ENCODE results near the gene KCNQ5.

DNA sequence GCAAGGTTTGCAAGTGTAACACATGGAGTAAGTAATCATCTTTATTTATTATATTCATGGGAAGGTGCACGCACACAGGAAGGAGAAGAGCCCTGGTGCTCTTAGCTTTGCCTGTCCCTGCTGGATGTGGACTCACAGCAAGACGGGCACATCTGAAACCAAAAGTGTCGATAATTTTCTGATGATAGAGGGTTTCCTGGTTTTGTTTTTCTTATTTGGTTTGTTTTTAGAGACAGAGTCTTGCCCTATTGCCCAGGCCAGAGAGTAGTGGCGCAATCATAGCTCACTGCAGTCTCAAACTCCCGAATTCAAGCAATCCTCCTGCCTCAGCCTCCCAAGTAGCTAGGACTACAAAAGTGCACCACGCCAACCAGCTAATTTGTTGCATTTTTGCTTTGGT is 611.2 kb downstream of the KCNQ5 start:
- no peak for TF ChIP-seq EP300 (IDR thresholded peaks at IDR 0.05)
- TF ChIP-seq, protein P1, sequence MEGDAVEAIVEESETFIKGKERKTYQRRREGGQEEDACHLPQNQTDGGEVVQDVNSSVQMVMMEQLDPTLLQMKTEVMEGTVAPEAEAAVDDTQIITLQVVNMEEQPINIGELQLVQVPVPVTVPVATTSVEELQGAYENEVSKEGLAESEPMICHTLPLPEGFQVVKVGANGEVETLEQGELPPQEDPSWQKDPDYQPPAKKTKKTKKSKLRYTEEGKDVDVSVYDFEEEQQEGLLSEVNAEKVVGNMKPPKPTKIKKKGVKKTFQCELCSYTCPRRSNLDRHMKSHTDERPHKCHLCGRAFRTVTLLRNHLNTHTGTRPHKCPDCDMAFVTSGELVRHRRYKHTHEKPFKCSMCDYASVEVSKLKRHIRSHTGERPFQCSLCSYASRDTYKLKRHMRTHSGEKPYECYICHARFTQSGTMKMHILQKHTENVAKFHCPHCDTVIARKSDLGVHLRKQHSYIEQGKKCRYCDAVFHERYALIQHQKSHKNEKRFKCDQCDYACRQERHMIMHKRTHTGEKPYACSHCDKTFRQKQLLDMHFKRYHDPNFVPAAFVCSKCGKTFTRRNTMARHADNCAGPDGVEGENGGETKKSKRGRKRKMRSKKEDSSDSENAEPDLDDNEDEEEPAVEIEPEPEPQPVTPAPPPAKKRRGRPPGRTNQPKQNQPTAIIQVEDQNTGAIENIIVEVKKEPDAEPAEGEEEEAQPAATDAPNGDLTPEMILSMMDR (IDR thresholded peaks at IDR 0.05), result no peak

Measured in suprapubic skin (tissue), 3 donors.